Measurements from ENCODE around the gene LCP2. TPM values are rescaled to one million over a fixed set of nuclear protein-coding genes. Genes with fewer than 3 reads are reported as not detected.

Gene LCP2
- total RNA-seq, 1 experiment from 2014 or later: 0.61 TPM

GRCh38 chr5:170268884-170269283, 28.7 kb downstream of the LCP2 start (continued):
- no peak for TF ChIP-seq SRF (IDR thresholded peaks at IDR 0.05; ENCODE audit: low read depth)

GRCh38 chr5:170268153-170268689, 29.4 kb downstream of the LCP2 start:
- no peak overlapping the region for H3K27ac ChIP-seq (ENCODE audit: low read depth, low read length)
- intact Hi-C loops (cut with micrococcal nuclease): loop anchor here (1.0 to 5.0 kb wide), 3 partner anchors 45 to 364 kb away; no protein-coding TSS in a partner anchor
- no peaks in the 10 kb centered on the region for H3K9me2 ChIP-seq (ENCODE audit: insufficient read depth)
- H4K20me1 ChIP-seq (ENCODE audit: insufficient read depth): no peaks in the 10 kb centered on the region
- H3K9ac ChIP-seq (ENCODE audit: low read length): no peak overlapping the region
- no peak overlapping the region for H2AFZ ChIP-seq (ENCODE audit: low read depth, low read length, poor library complexity, severe bottlenecking)
- BruUV-seq (replicated peaks): no TSS peak
- H3K4me3 ChIP-seq (replicated peaks in 1 of 2; ENCODE audit: low read depth in 1 of 2, low read length in 2 of 2): no peak overlapping the region
- H3K27me3 ChIP-seq (ENCODE audit: insufficient read depth, low read length): peaks cover 37% of the 10 kb centered on the region
- ChIA-PET CTCF (interaction anchor here (3.0 to 3.8 kb wide), 2 partner anchors 41 to 71 kb away, joined by 12 to 30 read pairs; no protein-coding TSS in a partner anchor), RAD21 (ENCODE audit: low non-redundant PET in 1 of 2, low total read pairs in 2 of 2, uncharacterized antibody in 2 of 2, unreplicated experiment in 2 of 2) (interaction anchor here in 1 of 2 experiments (0.8 kb wide), 1 partner anchor 48 kb away, joined by 3 read pairs; no protein-coding TSS in a partner anchor), POLR2A (no interaction called here)
- H3K36me3 ChIP-seq (ENCODE audit: control insufficient read depth in 1 of 2, insufficient read depth in 2 of 2, low read length in 2 of 2): no peaks in the 10 kb centered on the region
- DNase-seq (ENCODE audit: low read depth, low spot score) (no peak), ATAC-seq (no peak)
- no peaks in the 10 kb centered on the region for H3K4me1 ChIP-seq (ENCODE audit: control insufficient read depth in 1 of 2, insufficient read depth in 2 of 2, low read length in 2 of 2)
- no peak overlapping the region for H3K4me2 ChIP-seq (ENCODE audit: low read length)
- H3K9me3 ChIP-seq (ENCODE audit: control insufficient read depth in 1 of 2, insufficient read depth in 1 of 2, low read depth in 1 of 2, low read length in 2 of 2): no peaks in the 10 kb centered on the region
- no peaks in the 10 kb centered on the region for H3K79me2 ChIP-seq (ENCODE audit: insufficient read depth, low read length)
- TF ChIP-seq ZFX (IDR thresholded peaks at IDR 0.05): no peak
- no peak for TF ChIP-seq CEBPB (IDR thresholded peaks at IDR 0.05; ENCODE audit: low read depth)
- TF ChIP-seq SP1 (IDR thresholded peaks at IDR 0.05; ENCODE audit: low read depth): no peak
- no peak for TF ChIP-seq ZBTB33 (IDR thresholded peaks at IDR 0.05; ENCODE audit: extremely low read depth, insufficient replicate concordance, low read length)
- no peak for TF ChIP-seq POLR2AphosphoS5 (IDR thresholded peaks at IDR 0.05; ENCODE audit: low read depth, low read length)
- no peak for TF ChIP-seq SIN3A (IDR thresholded peaks at IDR 0.05; ENCODE audit: low read depth)
- TF ChIP-seq CBX3 (IDR thresholded peaks at IDR 0.05; ENCODE audit: low read depth): no peak
- no peak for TF ChIP-seq MAX (IDR thresholded peaks at IDR 0.05)
- TF ChIP-seq EZH2 (IDR thresholded peaks at IDR 0.05): no peak
- no peak for TF ChIP-seq YY1 (IDR thresholded peaks at IDR 0.05; ENCODE audit: extremely low read depth, insufficient replicate concordance, low read depth, low read length)
- no peak for TF ChIP-seq EZH2phosphoT487 (IDR thresholded peaks at IDR 0.05; ENCODE audit: borderline replicate concordance)
- TF ChIP-seq, protein P1, sequence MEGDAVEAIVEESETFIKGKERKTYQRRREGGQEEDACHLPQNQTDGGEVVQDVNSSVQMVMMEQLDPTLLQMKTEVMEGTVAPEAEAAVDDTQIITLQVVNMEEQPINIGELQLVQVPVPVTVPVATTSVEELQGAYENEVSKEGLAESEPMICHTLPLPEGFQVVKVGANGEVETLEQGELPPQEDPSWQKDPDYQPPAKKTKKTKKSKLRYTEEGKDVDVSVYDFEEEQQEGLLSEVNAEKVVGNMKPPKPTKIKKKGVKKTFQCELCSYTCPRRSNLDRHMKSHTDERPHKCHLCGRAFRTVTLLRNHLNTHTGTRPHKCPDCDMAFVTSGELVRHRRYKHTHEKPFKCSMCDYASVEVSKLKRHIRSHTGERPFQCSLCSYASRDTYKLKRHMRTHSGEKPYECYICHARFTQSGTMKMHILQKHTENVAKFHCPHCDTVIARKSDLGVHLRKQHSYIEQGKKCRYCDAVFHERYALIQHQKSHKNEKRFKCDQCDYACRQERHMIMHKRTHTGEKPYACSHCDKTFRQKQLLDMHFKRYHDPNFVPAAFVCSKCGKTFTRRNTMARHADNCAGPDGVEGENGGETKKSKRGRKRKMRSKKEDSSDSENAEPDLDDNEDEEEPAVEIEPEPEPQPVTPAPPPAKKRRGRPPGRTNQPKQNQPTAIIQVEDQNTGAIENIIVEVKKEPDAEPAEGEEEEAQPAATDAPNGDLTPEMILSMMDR (IDR thresholded peaks at IDR 0.05 in 2 of 3, conservative IDR thresholded peaks at IDR 0.05 in 1 of 3; ENCODE audit: borderline replicate concordance in 1 of 3, insufficient read depth in 1 of 3, low read depth in 2 of 3, low read length in 2 of 3): no peak
- TF ChIP-seq RAD21 (IDR thresholded peaks at IDR 0.05; ENCODE audit: low read depth): no peak
- no peak for TF ChIP-seq EGR1 (IDR thresholded peaks at IDR 0.05; ENCODE audit: low read depth)
- no peak for TF ChIP-seq ZNF274 (IDR thresholded peaks at IDR 0.05; ENCODE audit: low read depth, low read length)
- no peak for TF ChIP-seq SRF (IDR thresholded peaks at IDR 0.05; ENCODE audit: low read depth)
- TF ChIP-seq POLR2A (IDR thresholded peaks at IDR 0.05; ENCODE audit: borderline replicate concordance, extremely low read depth, insufficient read depth, insufficient read length): no peak
- no peak for TF ChIP-seq JUND (IDR thresholded peaks at IDR 0.05)
- no peak for TF ChIP-seq REST (IDR thresholded peaks at IDR 0.05; ENCODE audit: low read depth)
